HG03460 (cell line): ENCODE measurements around the gene FAM170B.

Experiments
- ATAC-seq: cut with Tn5 transposase; IDR thresholded peaks from one replicate; pipeline ENCODE4 v1.9.1; 2021; ENCODE audit not compliant: unreplicated experiment

The FAM170B gene

DNA sequence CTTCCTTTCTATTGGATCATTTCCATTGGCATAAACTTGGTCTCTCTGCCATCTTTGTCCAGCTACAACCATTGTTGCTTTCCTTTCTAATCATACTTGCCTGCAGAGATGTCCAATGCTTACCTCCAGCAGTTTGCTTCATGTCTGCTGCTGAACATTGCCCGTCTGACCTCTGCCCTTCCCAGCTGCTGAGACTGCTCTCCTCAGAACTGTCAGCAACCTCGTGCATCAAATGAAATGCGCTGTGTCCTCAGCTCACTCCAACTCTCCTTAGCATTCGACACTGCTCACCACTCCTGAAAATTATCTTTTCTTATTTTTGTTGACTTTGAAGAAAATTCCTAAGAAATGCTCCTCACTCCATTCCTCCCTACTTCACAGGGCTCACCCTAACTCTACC is 5.0 kb downstream of the FAM170B start:
- ATAC-seq, result no peak

- no peak for ATAC-seq
Measured at GRCh38 chr10:49123981-49124950, 9.6 kb downstream of the FAM170B start.

DNA sequence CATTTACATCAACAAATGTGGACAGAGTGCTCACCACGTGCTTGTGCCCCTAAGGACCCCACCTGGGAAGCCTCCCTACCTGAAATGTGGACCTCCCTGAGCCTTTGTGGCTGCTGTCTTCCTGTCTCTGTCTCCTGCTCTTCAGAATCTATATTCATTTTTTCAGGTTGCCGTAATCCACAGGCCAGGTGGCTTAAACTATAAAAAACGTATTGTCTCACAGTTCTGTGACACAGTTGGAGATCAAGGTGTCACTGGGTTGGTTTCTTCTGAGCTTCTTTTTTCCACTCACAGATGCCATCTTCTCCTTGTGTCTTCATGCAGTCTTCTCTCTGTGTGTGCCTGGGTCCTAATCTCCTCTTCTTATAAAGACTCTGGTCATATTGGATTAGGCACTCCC is 12.9 kb downstream of the FAM170B start:
- no peak for ATAC-seq

DNA sequence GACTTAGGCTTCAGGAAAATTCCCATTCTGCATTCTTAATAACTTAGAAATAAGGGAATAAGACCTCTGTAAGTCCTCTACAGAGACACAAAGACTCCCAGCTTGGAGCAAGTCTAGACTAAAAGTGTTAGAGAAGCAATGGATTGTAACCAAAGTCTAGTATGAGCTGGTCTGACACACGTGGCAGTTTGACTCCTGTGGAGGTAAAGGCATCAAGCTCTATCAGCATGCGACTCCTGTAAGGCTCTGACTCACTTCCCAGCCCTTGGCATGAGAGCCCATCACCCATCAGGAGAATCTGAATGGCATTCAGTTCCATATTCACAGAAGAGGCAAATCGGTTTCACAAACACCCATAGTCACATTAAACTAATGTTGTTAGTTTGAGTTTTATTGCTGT is 14.1 kb downstream of the FAM170B start:
- no peak for ATAC-seq

DNA sequence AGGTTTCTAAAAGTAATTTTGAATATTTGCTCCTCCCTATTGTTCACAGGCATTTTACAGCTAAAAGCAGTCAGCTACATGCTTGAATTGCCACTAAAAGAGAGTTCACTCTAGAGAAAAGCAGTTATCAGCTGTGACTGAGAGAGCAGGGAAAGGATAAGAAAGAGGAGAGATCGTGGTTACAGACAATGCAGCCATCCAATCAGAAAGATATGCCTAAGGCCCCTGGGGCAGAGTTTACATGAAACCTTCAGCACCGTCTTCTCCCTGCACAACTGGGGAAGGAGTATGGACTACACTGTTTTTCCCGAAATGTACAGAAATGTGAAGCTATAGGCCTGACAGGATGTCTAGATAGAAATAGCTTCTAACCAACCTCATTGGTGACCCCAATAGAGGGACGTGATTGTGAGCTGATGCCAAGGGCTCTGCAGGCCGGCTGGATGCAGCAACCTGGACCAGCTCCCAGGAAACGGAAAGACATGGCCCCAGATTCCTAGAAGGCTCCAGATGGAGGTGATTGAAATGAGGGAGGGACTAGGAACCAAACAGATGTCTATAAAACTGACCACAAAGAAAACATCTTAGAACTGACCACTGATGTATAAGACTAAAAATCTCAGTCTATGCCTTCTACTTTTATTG is 15.3 kb downstream of the FAM170B start:
- ATAC-seq, result no peak

GRCh38 chr10:49117376-49118070 is 16.3 kb downstream of the FAM170B start:
- ATAC-seq, result no peak

GRCh38 chr10:49116509-49117375 is 17.1 kb downstream of the FAM170B start:
- no peak for ATAC-seq

DNA sequence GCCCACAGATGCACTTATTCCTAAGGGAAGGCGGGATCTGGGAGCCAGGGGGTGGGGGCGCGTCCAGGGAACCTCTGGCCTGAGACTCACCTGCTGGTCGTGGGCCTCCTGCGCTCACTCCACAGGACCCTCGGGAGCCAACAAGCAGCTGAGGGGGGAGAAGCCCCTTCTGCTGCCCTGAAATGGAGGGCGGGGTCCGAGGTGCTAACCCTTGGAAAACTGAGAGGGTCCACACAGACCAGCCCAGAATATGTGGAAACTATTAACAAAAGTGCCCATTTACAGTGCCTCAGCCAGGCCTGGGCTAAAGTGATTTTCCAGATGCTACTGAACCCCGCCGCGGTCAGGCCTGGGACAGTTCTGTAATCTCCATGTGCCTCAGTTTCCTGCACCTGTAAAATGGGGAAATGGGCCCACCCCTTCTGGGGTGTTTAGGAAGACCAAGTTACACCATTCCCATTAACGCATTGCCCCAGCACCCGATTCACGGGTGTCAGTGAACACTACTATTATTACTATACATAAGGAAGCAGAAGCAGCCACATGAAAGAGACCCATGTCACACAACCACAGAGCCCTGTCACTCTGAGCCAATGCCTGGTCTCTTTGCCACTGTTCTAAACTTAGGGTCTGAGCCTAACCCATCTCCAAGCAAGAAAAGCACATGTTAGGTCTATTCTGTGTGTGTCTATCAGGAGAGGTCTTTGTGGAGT is 17.9 kb downstream of the FAM170B start:
- no peak for ATAC-seq

DNA sequence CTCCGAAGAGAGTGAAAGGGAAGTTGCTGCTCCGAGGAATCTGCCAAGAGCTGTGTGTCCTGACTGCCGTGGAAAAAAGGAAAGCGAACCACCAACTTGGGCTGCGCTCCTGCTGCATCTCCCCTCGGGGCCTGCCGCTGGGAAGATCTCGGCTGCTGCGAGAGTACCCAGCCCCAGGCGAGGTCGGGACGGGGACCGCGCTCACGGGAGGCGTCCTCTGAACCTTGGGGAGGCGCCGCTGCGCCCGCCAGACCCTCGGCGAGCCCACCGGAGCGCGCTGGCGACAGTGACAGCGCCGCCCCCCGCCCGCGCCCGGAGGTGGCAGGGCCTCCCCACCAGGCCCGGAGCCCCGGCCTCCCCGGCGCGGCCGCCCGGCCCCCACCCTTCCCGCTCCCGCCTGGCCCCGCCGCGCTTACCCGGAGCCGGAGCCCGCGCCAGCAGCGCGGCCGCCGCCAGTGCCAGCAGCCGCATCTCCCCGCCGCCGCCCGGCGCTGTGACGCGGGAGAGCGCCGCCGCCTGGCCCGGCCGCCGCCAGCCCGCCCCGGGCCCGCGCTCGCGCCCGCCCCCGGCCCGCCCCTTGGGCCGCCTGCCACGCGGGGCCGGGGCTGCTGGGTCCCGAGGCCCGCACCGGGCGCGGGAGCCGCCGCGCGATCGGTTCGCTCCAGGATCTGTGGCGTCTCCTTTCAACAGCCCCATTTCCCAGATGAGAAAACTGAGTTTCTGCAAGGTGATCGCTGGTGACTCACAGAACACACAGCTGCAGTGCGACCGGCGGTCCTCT is 18.6 kb downstream of the FAM170B start, which contains the start of gene VSTM4:
Gene VSTM4 (minus strand): TSS at position 508 of the 781 bp plus-strand sequence. CDS start 37 bp downstream, at position 471.
- ATAC-seq, result no peak

GRCh38 chr10:49114718-49115014 is 19.2 kb downstream of the FAM170B start:
- no peak for ATAC-seq

DNA sequence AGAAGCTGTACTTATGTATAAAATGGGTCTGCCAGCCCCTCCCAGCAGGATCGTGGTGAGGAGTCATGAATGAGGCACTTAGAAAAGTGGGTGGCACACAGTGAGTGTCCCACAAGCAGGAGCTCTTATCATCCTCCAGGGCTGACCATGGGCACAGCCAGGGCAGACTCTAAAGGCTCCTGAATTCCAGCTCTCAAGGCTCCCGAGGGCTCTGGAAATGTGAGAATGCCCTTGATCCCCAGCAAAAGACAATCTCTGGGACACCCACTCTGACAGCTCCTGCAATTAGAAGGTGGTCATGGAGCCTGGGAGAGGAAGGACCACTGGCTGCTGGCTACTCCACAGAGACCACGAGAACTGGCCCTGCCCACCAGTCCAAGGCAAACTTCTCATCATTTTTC is 20.1 kb downstream of the FAM170B start:
- no peak for ATAC-seq

DNA sequence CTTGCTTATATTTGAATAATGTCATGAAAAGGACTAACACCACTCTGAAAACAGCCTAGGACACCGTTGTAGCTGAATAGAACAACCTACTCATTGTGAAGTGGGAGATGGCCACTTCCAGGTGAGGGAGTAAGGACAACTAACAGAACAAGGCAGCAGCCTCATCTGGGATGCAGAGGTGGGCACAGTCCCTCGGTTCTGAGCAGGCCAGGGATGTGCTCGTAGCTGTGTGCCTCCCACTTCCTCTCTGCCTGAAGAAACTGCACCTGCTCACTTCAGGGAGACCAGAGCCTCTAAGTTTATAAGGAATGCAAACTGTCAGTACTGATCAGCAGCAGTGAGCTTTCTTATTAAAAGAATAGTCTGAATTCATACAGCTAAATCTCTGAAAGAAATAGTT is 21.0 kb downstream of the FAM170B start:
- no peak for ATAC-seq

DNA sequence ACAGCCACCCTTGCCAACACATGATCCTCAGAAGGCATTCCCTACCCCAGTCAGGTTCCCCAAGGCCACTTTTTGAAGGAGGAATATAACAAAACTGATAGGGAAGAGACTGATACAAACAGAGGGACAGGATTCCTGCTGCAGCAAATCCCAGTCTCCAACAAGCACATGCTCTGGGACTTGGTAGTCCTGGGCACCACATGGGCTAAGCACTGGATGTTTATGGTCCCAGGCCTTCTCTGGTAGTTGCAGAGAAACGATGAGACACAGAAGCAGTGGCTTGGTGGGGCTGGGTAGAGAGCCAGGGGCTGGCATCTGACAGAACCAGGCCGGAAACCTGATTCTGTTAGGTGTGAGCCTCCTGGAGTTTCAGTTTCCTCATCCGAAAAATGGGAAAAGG is 21.7 kb downstream of the FAM170B start:
- no peak for ATAC-seq

DNA sequence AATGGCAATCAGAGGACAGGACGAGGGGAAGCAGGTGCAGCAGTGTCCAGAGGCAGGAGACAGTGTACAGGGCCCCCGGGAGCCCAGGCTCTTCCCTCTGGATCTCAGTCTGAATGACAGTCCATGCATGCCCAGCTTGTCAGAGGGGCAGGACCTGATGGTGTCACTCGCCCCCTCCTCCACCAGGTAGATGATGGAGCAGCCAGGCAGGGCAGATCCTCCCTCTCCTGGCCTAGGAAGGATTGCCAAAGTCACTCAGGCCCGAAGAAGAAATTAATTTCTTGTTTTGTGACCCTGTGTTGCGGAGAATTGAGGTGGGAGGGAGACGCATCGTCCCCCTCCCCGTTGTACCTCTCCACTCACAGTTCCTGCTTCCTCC is 22.5 kb downstream of the FAM170B start:
- ATAC-seq, result no peak

DNA sequence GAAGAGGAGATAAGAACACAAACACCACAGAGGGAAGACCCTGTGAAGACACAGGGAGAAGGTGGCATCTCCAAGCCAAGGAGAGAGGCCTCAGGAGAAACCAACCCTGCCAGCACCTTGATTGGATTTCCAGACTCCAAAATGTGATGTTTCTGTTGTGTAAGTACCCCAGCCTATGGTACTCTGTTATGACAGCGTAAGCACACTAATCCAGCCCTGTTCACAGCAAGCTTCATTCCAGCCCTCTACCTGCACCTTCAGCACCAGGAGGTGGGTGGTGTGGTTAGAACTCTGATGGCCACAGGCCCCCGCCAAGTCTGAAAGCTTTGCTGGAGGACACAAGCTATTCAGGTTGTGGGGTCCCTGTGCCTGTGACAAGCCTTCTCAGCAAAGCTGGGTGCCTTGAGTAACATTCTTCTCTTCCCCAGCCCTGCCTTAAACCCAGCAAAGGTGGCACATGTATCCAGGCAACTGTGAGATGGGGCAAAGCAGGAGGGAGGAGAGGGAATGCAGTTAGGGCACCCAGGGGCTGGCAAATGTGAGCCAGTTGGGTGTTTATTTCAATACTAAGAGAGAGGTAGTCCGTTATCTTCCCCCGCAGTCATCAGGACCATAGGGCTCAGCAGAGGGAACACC is 23.0 kb downstream of the FAM170B start:
- no peak for ATAC-seq

DNA sequence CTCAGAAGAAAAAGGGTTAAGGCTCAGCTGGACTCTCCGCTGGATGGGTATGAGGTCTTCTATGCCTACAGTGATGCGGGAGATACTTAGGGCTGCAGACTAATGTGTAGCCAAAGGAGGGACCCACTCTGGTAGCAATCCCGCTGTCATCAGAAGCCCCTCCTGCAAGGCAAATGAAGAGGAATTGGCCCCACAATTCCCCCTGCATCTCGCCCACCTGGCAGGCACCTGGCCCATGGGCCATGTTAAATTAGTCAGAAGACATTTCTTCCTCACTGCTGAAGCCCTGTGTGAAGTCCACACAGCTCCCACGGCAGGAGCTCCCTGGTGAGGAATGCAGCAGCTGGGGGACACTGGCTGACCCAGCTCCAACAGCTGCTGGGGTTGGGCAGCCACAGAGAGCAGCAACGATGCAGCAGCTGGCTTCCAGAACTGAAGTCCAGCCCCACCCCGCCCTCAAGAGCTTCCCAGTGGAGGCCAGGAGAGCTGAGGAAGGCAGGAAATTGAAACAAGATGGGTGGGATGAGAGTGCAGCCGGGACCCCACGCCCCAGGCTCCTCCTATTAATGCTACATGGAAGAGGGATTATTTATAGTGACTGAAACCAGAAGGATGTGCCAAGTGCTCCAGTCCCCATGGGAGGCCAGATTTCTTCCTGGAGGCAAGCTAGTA is 24.0 kb downstream of the FAM170B start:
- ATAC-seq, result no peak

GRCh38 chr10:49108656-49109055 is 25.2 kb downstream of the FAM170B start:
- no peak for ATAC-seq

DNA sequence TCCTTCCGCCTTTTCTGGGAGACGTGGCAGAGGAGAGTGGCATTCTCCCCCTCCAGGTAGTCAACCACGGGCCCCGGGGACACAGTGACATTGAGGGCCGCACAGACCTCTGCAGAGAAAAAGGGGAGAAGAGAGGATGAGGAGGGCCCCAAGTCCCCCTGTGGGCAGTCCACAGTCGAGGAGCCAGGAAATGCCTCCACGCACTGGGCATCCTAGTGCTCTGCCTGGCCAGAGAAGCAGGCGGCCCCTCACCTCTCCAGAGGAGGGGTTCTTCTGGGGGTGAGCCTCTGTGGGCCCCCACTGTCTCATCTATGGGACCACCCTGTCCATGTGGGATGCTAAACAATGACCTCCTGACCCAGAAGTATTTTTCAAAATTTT is 25.9 kb downstream of the FAM170B start:
- no peak for ATAC-seq
